ENCODE measurements around the gene RIN1. TPM values are rescaled to one million over a fixed set of nuclear protein-coding genes. Genes with fewer than 3 reads are reported as not detected.

The RIN1 gene
- polyA plus RNA-seq, 3 donors = 6.1 to 15.4 (median 7.6) TPM

DNA sequence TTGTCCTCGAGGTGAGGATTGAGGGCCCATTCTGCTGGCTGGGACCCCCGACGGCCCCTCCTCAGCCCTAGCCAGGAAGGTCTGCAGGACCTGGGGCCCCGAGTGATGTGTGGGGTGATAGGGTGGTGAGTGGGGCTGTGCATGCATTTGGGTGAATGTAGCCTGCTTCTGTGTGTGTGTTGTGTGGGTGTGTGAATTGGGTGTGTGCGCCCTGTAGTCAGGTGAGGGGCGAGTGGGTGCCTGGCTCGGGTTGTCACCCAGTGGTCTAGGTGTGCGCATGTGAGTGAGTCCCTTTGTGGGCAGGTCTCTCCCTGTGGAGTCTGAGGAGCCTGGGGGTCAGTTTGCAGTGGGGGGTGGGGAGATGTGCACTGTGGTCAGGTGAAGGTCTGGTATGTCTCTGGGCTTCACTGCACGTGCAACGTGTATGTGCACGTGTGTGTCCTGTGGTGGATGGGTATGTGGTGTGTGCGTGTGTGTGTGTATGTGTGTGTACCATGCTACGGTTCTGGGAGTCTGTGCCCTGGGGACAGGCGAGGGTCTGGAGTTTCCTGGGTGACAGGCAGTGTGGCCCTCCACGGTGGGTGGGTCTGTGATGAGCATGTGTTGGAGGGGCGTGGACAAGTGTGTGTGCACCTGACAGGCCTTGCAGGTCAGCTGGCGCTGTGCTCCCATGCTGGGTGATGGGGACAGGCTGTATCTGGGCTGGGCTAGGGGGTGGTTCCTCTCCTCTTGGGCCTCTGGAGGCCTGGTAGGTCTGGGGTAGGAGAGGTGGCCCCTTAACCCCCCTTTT lies 43.5 kb downstream of the RIN1 start:
- H3K36me3 ChIP-seq (replicated peaks in 1 of 2; ENCODE audit: control insufficient read depth in 1 of 2, insufficient read depth in 2 of 2, low read length in 2 of 2) = no peaks in the 10 kb centered on the region
- H3K4me3 ChIP-seq (replicated peaks in 1 of 3; ENCODE audit: low read depth in 2 of 3, low read length in 3 of 3) = no peak overlapping the region
- peaks cover 39 to 56% (median 42%) of the 10 kb centered on the region in 3 donors for H3K27me3 Mint-ChIP-seq (ENCODE audit: low read depth in 3 of 3)
- peaks cover 26 to 32% of the 10 kb centered on the region in 2 donors for H3K4me1 ChIP-seq (ENCODE audit: control insufficient read depth in 1 of 2, insufficient read depth in 2 of 2, low read length in 2 of 2)
- H3K4me1 Mint-ChIP-seq = peaks cover 25% of the 10 kb centered on the region
- peaks cover 4 to 7% of the 10 kb centered on the region in 2 donors for H3K36me3 Mint-ChIP-seq
- H3K4me3 Mint-ChIP-seq = peak overlapping the region; percentile 35 to 83
- DNase-seq = no peak
- no peaks in the 10 kb centered on the region for H4K20me1 ChIP-seq (ENCODE audit: insufficient read depth, low read length)
- WGBS (ENCODE audit: insufficient coverage) = 58% methylated on average over 14 of the region's 17 CpGs
- no peak overlapping the region for H3K27ac Mint-ChIP-seq
- H3K27ac ChIP-seq (ENCODE audit: low read depth in 1 of 2, low read length in 2 of 2) = no peak overlapping the region
- intact Hi-C loops (cut with micrococcal nuclease) = no loop called here
- no peaks in the 10 kb centered on the region for H3K79me2 ChIP-seq (ENCODE audit: insufficient read depth, low read length)
- H3K9me3 ChIP-seq (replicated peaks in 1 of 2; ENCODE audit: control insufficient read depth in 1 of 2, insufficient read depth in 1 of 2, low read length in 2 of 2) = peaks cover 0 to 11% of the 10 kb centered on the region in 2 donors
- peak overlapping the region; percentile 73 for H3K4me2 ChIP-seq (replicated peaks; ENCODE audit: extremely low read depth, low read length, poor library complexity, severe bottlenecking)
- no peak overlapping the region for H3K9ac ChIP-seq (ENCODE audit: insufficient read depth, low read length, poor library complexity, severe bottlenecking)
- H3K27me3 ChIP-seq (ENCODE audit: control insufficient read depth in 2 of 2, insufficient read depth in 2 of 2, low read length in 2 of 2) = peaks cover 24 to 49% of the 10 kb centered on the region in 2 donors
- TF ChIP-seq, protein P1, sequence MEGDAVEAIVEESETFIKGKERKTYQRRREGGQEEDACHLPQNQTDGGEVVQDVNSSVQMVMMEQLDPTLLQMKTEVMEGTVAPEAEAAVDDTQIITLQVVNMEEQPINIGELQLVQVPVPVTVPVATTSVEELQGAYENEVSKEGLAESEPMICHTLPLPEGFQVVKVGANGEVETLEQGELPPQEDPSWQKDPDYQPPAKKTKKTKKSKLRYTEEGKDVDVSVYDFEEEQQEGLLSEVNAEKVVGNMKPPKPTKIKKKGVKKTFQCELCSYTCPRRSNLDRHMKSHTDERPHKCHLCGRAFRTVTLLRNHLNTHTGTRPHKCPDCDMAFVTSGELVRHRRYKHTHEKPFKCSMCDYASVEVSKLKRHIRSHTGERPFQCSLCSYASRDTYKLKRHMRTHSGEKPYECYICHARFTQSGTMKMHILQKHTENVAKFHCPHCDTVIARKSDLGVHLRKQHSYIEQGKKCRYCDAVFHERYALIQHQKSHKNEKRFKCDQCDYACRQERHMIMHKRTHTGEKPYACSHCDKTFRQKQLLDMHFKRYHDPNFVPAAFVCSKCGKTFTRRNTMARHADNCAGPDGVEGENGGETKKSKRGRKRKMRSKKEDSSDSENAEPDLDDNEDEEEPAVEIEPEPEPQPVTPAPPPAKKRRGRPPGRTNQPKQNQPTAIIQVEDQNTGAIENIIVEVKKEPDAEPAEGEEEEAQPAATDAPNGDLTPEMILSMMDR (IDR thresholded peaks at IDR 0.05) = no peak
- no peak overlapping the region for H2AFZ ChIP-seq (ENCODE audit: insufficient read depth, low read depth, low read length, poor library complexity, severe bottlenecking)
- peaks cover 0 to 7% (median 4%) of the 10 kb centered on the region in 7 donors for H3K9me3 Mint-ChIP-seq

DNA sequence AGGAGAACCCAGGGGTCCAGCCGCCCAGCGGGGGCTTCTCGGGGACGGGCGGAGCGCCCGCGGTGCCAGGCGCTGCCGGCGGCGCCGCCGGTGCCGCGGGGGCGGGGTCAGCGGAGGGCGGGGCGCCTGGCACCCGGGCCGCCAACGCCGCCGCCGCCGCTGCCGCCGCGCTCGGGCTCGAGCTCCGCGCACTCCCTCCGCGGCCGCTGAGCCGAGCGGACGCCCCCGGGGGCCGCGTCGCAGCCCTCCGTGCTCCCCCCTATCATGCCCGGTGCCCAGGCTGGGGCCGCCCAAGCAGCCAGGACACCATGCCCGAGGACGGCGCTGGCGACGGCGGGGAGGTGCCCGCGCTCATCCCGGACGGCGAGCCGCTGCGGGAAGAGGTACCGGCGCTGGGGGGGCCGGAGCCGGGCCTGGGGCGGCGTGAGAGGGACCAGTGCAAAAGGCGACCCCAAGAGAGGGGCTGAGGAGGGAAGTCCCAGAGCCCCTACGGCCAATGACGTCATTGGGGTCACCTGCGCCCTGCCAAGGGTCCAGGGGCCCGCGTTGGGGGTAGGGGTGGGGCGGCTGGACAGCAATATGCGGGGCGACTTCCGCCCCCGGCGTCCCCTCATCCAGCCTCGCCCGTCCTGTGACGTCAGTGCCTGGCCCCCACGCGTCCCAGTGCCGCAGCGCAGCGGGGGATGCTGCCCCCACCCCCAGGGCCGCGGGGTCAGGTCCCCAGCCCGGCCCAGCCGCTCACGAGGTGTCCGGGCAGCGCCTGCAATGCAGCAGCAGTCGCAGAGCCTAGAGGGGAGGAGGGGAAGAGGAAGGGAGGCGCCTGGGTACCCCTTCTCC lies 44.3 kb downstream of the RIN1 start, which contains the start of gene TMEM151A:
Gene TMEM151A (plus strand): TSS at position 189 of the 837 bp plus-strand sequence. CDS start 120 bp downstream, at position 309.
- Mint-ChIP-seq H3K9me3 (peaks cover 0 to 7% (median 4%) of the 10 kb centered on the region in 7 donors), H3K27me3 (ENCODE audit: low read depth in 3 of 3) (peaks cover 39 to 51% (median 39%) of the 10 kb centered on the region in 3 donors), H3K27ac (no peak within 1 kb of the TSS), H3K4me1 (peaks cover 33% of the 10 kb centered on the region), H3K36me3 (peaks cover 4 to 7% of the 10 kb centered on the region in 2 donors), H3K4me3 (peak within 1 kb of the TSS; percentile 37 to 94)
- peak within 1 kb of the TSS in 1 of 3 experiments; percentile 66 for H3K4me3 ChIP-seq (replicated peaks in 1 of 3; ENCODE audit: low read depth in 2 of 3, low read length in 3 of 3)
- 3% methylated on average over 95 of the region's 95 CpGs for WGBS (ENCODE audit: insufficient coverage)
- peak within 1 kb of the TSS; percentile 73 for H3K4me2 ChIP-seq (replicated peaks; ENCODE audit: extremely low read depth, low read length, poor library complexity, severe bottlenecking)
- no peak for DNase-seq
- H3K79me2 ChIP-seq (ENCODE audit: insufficient read depth, low read length) = no peaks in the 10 kb centered on the region
- intact Hi-C loops (cut with micrococcal nuclease) = no loop called here
- H3K9ac ChIP-seq (ENCODE audit: insufficient read depth, low read length, poor library complexity, severe bottlenecking) = no peak within 1 kb of the TSS
- H3K9me3 ChIP-seq (replicated peaks in 1 of 2; ENCODE audit: control insufficient read depth in 1 of 2, insufficient read depth in 1 of 2, low read length in 2 of 2) = peaks cover 0 to 11% of the 10 kb centered on the region in 2 donors
- H3K36me3 ChIP-seq (replicated peaks in 1 of 2; ENCODE audit: control insufficient read depth in 1 of 2, insufficient read depth in 2 of 2, low read length in 2 of 2) = no peaks in the 10 kb centered on the region
- H3K4me1 ChIP-seq (ENCODE audit: control insufficient read depth in 1 of 2, insufficient read depth in 2 of 2, low read length in 2 of 2) = peaks cover 34 to 40% of the 10 kb centered on the region in 2 donors
- H3K27me3 ChIP-seq (ENCODE audit: control insufficient read depth in 2 of 2, insufficient read depth in 2 of 2, low read length in 2 of 2) = peaks cover 24 to 44% of the 10 kb centered on the region in 2 donors
- H3K27ac ChIP-seq (ENCODE audit: low read depth in 1 of 2, low read length in 2 of 2) = no peak within 1 kb of the TSS
- H4K20me1 ChIP-seq (ENCODE audit: insufficient read depth, low read length) = no peaks in the 10 kb centered on the region
- TF ChIP-seq, protein P1 (IDR thresholded peaks at IDR 0.05) = no peak
- H2AFZ ChIP-seq (ENCODE audit: insufficient read depth, low read depth, low read length, poor library complexity, severe bottlenecking) = no peak within 1 kb of the TSS

Measured in CD14-positive monocyte (primary cell).